MM.1S (cell line): ENCODE measurements around the gene GPT2.

Experiments
- DNase-seq: peaks from one replicate; pipeline ENCODE4 v3.0.0-alpha.2; 2015
- H2AFZ ChIP-seq: fragments of 300-600 bp; sonication (generic); 2 replicates; pipeline ENCODE4 v1.6.0; 2016; ENCODE audit warnings: antibody characterized with exemption, low read length
- H3F3A ChIP-seq: fragments of 300-600 bp; sonication (generic); 2 replicates; pipeline ENCODE4 v1.6.1; 2016; ENCODE audit warnings: mild to moderate bottlenecking, antibody characterized with exemption, low read length, moderate library complexity, mixed read lengths; ENCODE audit not compliant: insufficient read depth
- H3K27ac ChIP-seq: fragments of 300-600 bp; sonication (generic); 2 replicates; pipeline ENCODE4 v1.5.1; 2016; ENCODE audit warnings: mild to moderate bottlenecking, low read length
- H3K27me3 ChIP-seq: fragments of 300-600 bp; sonication (generic); replicated peaks from 2 replicates; pipeline ENCODE4 v1.6.0; 2016; ENCODE audit warnings: low read length; ENCODE audit not compliant: insufficient read depth
- H3K36me3 ChIP-seq: fragments of 300-600 bp; sonication (generic); replicated peaks from 2 replicates; pipeline ENCODE4 v1.6.1; 2016; ENCODE audit warnings: mild to moderate bottlenecking, low read length, mixed read lengths; ENCODE audit not compliant: insufficient read depth
- H3K4me1 ChIP-seq: fragments of 300-600 bp; sonication (generic); 2 replicates; pipeline ENCODE4 v1.6.1; 2016; ENCODE audit warnings: low read length, mixed read lengths
- H3K4me2 ChIP-seq: fragments of 300-600 bp; sonication (generic); 2 replicates; pipeline ENCODE4 v1.6.0; 2016; ENCODE audit warnings: low read depth, low read length
- H3K4me3 ChIP-seq: fragments of 300-600 bp; sonication (generic); 2 replicates; pipeline ENCODE4 v1.5.1; 2016; ENCODE audit warnings: low read length, mixed read lengths
- H3K79me2 ChIP-seq: fragments of 300-600 bp; sonication (generic); 2 replicates; pipeline ENCODE4 v1.6.1; 2016; ENCODE audit warnings: mixed run types, low read length, mixed read lengths
- H3K9ac ChIP-seq: fragments of 300-600 bp; sonication (generic); 2 replicates; pipeline ENCODE4 v1.6.1; 2016; ENCODE audit warnings: low read length, mixed read lengths
- H3K9me2 ChIP-seq: fragments of 300-600 bp; sonication (generic); replicated peaks from 2 replicates; pipeline ENCODE4 v1.6.1; 2016; ENCODE audit warnings: mild to moderate bottlenecking, low read length, mixed read lengths; ENCODE audit not compliant: insufficient read depth
- H3K9me3 ChIP-seq: fragments of 300-600 bp; sonication (generic); replicated peaks from 2 replicates; pipeline ENCODE4 v1.6.1; 2016; ENCODE audit warnings: mild to moderate bottlenecking, low read length, mixed read lengths; ENCODE audit not compliant: insufficient read depth
- H4K20me1 ChIP-seq: fragments of 300-600 bp; sonication (generic); 2 replicates; pipeline ENCODE4 v1.6.1; 2016; ENCODE audit warnings: mild to moderate bottlenecking, low read length, moderate library complexity, mixed read lengths; ENCODE audit not compliant: insufficient read depth
- EZH2 ChIP-seq: fragments of 300-600 bp; sonication (generic); optimal IDR thresholded peaks from 2 replicates; pipeline ENCODE3; 2017; ENCODE audit warnings: low read depth, mild to moderate bottlenecking, antibody characterized with exemption, low read length, mixed read lengths
- EZH2phosphoT487 ChIP-seq: fragments of 300-600 bp; sonication (generic); IDR thresholded peaks from 2 replicates; pipeline ENCODE4 v1.6.1; 2018; ENCODE audit warnings: antibody characterized with exemption, low read length
- TF ChIP-seq, protein P1 (sequence below): fragments of 300-600 bp; sonication (generic); IDR thresholded peaks from 2 replicates; pipeline ENCODE4 v1.5.1; 2016; ENCODE audit warnings: antibody characterized with exemption, low read length, mixed read lengths

Gene GPT2

DNA sequence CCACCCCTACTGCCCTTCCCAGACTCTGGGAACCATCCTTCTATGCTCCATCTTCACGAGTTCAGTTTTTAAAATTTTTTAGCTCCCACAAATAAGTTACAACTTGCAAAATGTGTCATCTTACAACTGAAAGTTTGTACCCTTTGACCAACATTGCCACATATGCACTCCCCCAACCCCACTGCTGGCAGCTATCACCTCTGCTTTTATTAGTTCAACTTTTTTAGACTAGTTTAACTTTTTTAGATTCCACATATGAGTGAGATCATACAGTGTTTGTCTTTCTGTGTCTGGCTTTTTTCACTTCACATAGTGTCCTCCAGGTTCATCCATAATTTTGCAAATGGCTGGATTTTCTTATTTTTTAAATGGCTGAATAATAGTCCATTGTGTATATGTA, 7.7 kb downstream of the GPT2 start:
- Histone ChIP-seq H3K27me3 (no peaks in the 10 kb centered on the region), H3K4me2 (no peak overlapping the region), H3K27ac (no peak overlapping the region), H3K9me3 (no peaks in the 10 kb centered on the region), H3F3A (no peaks in the 10 kb centered on the region; the same call in 1 of the 2 replicates), H3K9ac (no peak overlapping the region), H4K20me1 (no peaks in the 10 kb centered on the region), H3K36me3 (no peaks in the 10 kb centered on the region), H3K4me1 (peaks cover 12% of the 10 kb centered on the region), H3K9me2 (no peaks in the 10 kb centered on the region), H3K4me3 (no peak overlapping the region), H2AFZ (no peak overlapping the region), H3K79me2 (peaks cover 51% of the 10 kb centered on the region)
- no peak for DNase-seq
- TF ChIP-seq, protein P1, sequence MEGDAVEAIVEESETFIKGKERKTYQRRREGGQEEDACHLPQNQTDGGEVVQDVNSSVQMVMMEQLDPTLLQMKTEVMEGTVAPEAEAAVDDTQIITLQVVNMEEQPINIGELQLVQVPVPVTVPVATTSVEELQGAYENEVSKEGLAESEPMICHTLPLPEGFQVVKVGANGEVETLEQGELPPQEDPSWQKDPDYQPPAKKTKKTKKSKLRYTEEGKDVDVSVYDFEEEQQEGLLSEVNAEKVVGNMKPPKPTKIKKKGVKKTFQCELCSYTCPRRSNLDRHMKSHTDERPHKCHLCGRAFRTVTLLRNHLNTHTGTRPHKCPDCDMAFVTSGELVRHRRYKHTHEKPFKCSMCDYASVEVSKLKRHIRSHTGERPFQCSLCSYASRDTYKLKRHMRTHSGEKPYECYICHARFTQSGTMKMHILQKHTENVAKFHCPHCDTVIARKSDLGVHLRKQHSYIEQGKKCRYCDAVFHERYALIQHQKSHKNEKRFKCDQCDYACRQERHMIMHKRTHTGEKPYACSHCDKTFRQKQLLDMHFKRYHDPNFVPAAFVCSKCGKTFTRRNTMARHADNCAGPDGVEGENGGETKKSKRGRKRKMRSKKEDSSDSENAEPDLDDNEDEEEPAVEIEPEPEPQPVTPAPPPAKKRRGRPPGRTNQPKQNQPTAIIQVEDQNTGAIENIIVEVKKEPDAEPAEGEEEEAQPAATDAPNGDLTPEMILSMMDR = no peak
- TF ChIP-seq EZH2 (no peak), EZH2phosphoT487 (no peak)

DNA sequence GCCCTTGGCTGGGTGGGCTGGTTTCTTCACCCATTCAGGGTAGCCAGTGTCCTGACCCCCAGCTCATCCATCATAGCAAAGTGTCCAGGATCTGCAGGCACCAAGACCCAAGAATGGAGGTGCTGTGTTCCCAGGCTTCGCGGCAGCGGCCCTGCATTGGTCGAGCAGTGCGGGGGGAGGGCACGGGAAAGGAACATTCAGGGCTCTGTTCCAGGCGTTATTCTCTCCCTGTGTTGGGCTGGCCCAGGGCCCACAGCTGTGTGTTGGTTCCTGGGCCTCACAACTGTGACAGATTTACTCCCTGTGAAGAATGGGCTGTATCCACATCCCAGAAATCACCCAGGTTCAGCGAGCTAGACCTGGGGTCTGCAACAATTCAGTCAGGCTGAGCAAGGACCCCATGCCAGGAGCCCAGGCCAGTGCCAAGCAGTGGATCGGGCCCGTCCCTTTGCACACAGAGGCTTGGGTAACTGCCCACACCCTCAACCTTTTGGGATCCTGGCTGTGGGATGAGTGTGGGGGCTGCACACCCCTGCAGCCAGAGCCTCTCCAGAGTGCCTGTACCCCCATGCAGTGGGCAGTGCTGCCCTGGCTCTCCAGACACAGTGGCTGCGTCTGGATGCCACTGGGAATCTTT, 10.0 kb downstream of the GPT2 start:
- H3K4me3 ChIP-seq = no peak overlapping the region
- no peaks in the 10 kb centered on the region for H3K27me3 ChIP-seq
- no peaks in the 10 kb centered on the region for H4K20me1 ChIP-seq
- no peak overlapping the region for H3K9ac ChIP-seq
- no peak for DNase-seq
- no peak overlapping the region for H2AFZ ChIP-seq
- H3K79me2 ChIP-seq = peaks cover 40% of the 10 kb centered on the region
- H3K36me3 ChIP-seq = no peaks in the 10 kb centered on the region
- no peaks in the 10 kb centered on the region for H3K9me2 ChIP-seq
- H3K4me2 ChIP-seq = no peak overlapping the region
- no peak for TF ChIP-seq EZH2
- TF ChIP-seq EZH2phosphoT487 = no peak
- TF ChIP-seq, protein P1 = no peak
- no peak overlapping the region for H3K27ac ChIP-seq
- H3K4me1 ChIP-seq = peaks cover 12% of the 10 kb centered on the region
- H3F3A ChIP-seq = no peaks in the 10 kb centered on the region; the same call in 1 of the 2 replicates
- no peaks in the 10 kb centered on the region for H3K9me3 ChIP-seq

DNA sequence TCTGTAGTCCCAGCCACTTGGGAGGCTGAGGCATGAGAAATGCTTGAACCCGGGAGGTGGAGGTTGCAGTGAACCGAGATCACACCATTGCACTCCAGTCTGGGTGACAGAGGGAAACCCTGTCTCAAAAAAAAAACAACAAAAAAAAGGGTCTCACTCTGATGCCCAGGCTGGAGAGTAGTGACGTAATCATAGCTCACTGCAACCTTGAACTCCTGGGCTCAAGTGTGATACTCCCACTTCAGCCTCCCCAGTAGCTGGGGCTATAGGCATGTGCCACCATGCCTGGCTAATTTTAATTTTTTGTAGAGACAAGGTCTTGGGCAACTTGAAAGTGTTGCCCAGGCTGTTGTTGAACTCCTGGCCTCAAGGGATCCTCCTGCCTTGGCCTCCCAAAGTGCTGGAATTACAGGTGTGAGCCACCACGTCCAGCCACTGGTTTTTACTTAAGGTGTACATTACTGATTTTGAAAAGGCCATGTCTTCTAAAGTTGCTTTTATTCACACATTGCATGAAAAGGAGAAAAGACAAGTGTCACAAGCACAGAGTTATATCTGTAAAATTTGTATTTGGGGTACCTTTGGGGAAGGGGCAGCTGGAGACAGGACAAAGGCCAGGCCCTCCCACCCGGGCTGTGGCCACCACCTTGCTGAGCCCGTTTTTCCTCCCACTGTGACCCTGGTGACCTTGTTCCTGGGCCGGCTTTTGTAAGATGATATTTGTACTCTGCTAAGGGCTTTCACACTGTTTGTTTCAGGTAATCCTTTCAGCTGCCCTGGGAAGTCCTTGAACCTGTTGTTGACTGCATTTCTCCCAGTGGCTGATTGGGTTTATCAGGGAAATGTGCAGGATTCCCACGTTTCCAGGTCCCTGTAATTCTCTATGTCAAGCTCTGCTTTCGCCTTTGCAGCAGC, 11.5 kb downstream of the GPT2 start:
- Histone ChIP-seq H3K27ac (no peak overlapping the region), H3K79me2 (peaks cover 31% of the 10 kb centered on the region), H3K9me2 (no peaks in the 10 kb centered on the region), H3K36me3 (no peaks in the 10 kb centered on the region), H3F3A (no peaks in the 10 kb centered on the region), H3K4me3 (no peak overlapping the region), H3K9me3 (no peaks in the 10 kb centered on the region), H3K4me1 (no peaks in the 10 kb centered on the region), H3K4me2 (no peak overlapping the region), H4K20me1 (no peaks in the 10 kb centered on the region), H3K9ac (no peak overlapping the region), H3K27me3 (no peaks in the 10 kb centered on the region), H2AFZ (no peak overlapping the region)
- TF ChIP-seq EZH2phosphoT487 = no peak
- no peak for TF ChIP-seq EZH2
- TF ChIP-seq, protein P1 = no peak
- no peak for DNase-seq
